ENCODE results near the gene ACKR4.

DNA sequence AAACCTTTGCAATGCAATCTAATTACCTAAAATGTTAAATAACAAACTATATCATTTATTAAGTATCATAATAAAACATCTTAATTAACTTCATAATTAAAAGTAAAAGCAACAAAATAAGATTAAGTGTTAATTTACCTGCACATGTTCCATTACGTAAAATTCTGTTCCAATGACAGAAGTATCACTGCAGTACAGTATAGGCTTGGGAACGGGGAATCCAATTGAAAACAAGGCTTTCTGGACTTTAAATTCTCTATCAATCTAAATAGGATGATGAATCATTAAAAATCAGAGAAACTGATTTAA, 45.4 kb downstream of the ACKR4 start:
- TF ChIP-seq, protein P1, sequence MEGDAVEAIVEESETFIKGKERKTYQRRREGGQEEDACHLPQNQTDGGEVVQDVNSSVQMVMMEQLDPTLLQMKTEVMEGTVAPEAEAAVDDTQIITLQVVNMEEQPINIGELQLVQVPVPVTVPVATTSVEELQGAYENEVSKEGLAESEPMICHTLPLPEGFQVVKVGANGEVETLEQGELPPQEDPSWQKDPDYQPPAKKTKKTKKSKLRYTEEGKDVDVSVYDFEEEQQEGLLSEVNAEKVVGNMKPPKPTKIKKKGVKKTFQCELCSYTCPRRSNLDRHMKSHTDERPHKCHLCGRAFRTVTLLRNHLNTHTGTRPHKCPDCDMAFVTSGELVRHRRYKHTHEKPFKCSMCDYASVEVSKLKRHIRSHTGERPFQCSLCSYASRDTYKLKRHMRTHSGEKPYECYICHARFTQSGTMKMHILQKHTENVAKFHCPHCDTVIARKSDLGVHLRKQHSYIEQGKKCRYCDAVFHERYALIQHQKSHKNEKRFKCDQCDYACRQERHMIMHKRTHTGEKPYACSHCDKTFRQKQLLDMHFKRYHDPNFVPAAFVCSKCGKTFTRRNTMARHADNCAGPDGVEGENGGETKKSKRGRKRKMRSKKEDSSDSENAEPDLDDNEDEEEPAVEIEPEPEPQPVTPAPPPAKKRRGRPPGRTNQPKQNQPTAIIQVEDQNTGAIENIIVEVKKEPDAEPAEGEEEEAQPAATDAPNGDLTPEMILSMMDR (IDR thresholded peaks at IDR 0.05) = peak; percentile 41
- no peak for TF ChIP-seq ZFX (IDR thresholded peaks at IDR 0.05; ENCODE audit: borderline replicate concordance)

Data from 22Rv1 (cell line).